Measurements from ENCODE around the gene ATP6V1B1.

The ATP6V1B1 gene

GRCh38 chr2:70891572-70892357, 43.9 kb upstream of the ATP6V1B1 start:
- H4K91ac ChIP-seq (ENCODE audit: low read length), result no peak overlapping the region
- H3K9me3 ChIP-seq (ENCODE audit: control insufficient read depth, low read length), result peaks cover 3% of the 10 kb centered on the region
- DNase-seq, result no peak
- no peak overlapping the region for H2BK15ac ChIP-seq (ENCODE audit: low read depth, poor library complexity, severe bottlenecking)
- no peak overlapping the region for H2BK5ac ChIP-seq (ENCODE audit: low read depth, low read length, poor library complexity, severe bottlenecking)
- H3K4ac ChIP-seq (ENCODE audit: low read depth in 1 of 2, low read length in 2 of 2), result no peak overlapping the region
- WGBS, result 10% methylated on average over 7 of the region's 9 CpGs
- no peak overlapping the region for H3K23ac ChIP-seq (ENCODE audit: low read length in 2 of 2)
- no peak overlapping the region for H3K18ac ChIP-seq (ENCODE audit: low read depth in 1 of 2, low read length in 2 of 2)
- no peaks in the 10 kb centered on the region for H3K36me3 ChIP-seq (ENCODE audit: control insufficient read depth in 1 of 2, insufficient read depth in 2 of 2, low read depth in 1 of 2, low read length in 2 of 2)
- H2AK5ac ChIP-seq (ENCODE audit: low read length, severe bottlenecking), result no peak overlapping the region
- H3K4me2 ChIP-seq (ENCODE audit: low read length, poor library complexity, severe bottlenecking), result no peak overlapping the region
- no peak overlapping the region for H2BK120ac ChIP-seq (ENCODE audit: low read depth, low read length)
- no peak overlapping the region for H3K27ac ChIP-seq (ENCODE audit: low read length, poor library complexity, severe bottlenecking)
- H3K4me1 ChIP-seq (ENCODE audit: control insufficient read depth, insufficient read depth, low read depth, low read length), result peaks cover 18% of the 10 kb centered on the region
- H3K4me3 ChIP-seq (ENCODE audit: insufficient read depth in 1 of 2, low read depth in 1 of 2, low read length in 2 of 2), result no peak overlapping the region
- no peak overlapping the region for H3K9ac ChIP-seq (ENCODE audit: low read length)
- no peak overlapping the region for H2BK12ac ChIP-seq (ENCODE audit: low read length in 2 of 2)
- no peaks in the 10 kb centered on the region for H3K79me1 ChIP-seq (replicated peaks; ENCODE audit: low read length, poor library complexity, severe bottlenecking)
- no peak overlapping the region for H2AFZ ChIP-seq (ENCODE audit: low read depth, low read length)
- peaks cover 100% of the 10 kb centered on the region in 2 experiments for H3K27me3 ChIP-seq (ENCODE audit: control insufficient read depth in 1 of 2, insufficient read depth in 1 of 2, low read length in 2 of 2)
- no peak overlapping the region for H3K14ac ChIP-seq (ENCODE audit: low read length in 2 of 2)
- no peak overlapping the region for H4K8ac ChIP-seq (ENCODE audit: low read length)

GRCh38 chr2:70892750-70893149, 43.0 kb upstream of the ATP6V1B1 start:
- H2AFZ ChIP-seq (ENCODE audit: low read depth, low read length), result no peak overlapping the region
- no peak overlapping the region for H3K23ac ChIP-seq (ENCODE audit: low read length in 2 of 2)
- H3K27ac ChIP-seq (ENCODE audit: low read length, poor library complexity, severe bottlenecking), result no peak overlapping the region
- WGBS, result 60% methylated on average over 2 of the region's 5 CpGs
- H3K4me3 ChIP-seq (ENCODE audit: insufficient read depth in 1 of 2, low read depth in 1 of 2, low read length in 2 of 2), result no peak overlapping the region
- no peak for DNase-seq
- no peaks in the 10 kb centered on the region for H3K36me3 ChIP-seq (ENCODE audit: control insufficient read depth in 1 of 2, insufficient read depth in 2 of 2, low read depth in 1 of 2, low read length in 2 of 2)
- peaks cover 14% of the 10 kb centered on the region for H3K4me1 ChIP-seq (ENCODE audit: control insufficient read depth, insufficient read depth, low read depth, low read length)
- H3K14ac ChIP-seq (ENCODE audit: low read length in 2 of 2), result no peak overlapping the region
- no peak overlapping the region for H3K9ac ChIP-seq (ENCODE audit: low read length)
- no peak overlapping the region for H3K18ac ChIP-seq (ENCODE audit: low read depth in 1 of 2, low read length in 2 of 2)
- H4K8ac ChIP-seq (ENCODE audit: low read length), result no peak overlapping the region
- H2BK120ac ChIP-seq (ENCODE audit: low read depth, low read length), result no peak overlapping the region
- no peak overlapping the region for H3K4me2 ChIP-seq (ENCODE audit: low read length, poor library complexity, severe bottlenecking)
- H4K91ac ChIP-seq (ENCODE audit: low read length), result no peak overlapping the region
- no peak overlapping the region for H2AK5ac ChIP-seq (ENCODE audit: low read length, severe bottlenecking)
- no peak overlapping the region for H2BK5ac ChIP-seq (ENCODE audit: low read depth, low read length, poor library complexity, severe bottlenecking)
- peaks cover 3% of the 10 kb centered on the region for H3K9me3 ChIP-seq (ENCODE audit: control insufficient read depth, low read length)
- H2BK12ac ChIP-seq (ENCODE audit: low read length in 2 of 2), result no peak overlapping the region
- no peak overlapping the region for H3K4ac ChIP-seq (ENCODE audit: low read depth in 1 of 2, low read length in 2 of 2)
- no peak overlapping the region for H2BK15ac ChIP-seq (ENCODE audit: low read depth, poor library complexity, severe bottlenecking)
- H3K27me3 ChIP-seq (ENCODE audit: control insufficient read depth in 1 of 2, insufficient read depth in 1 of 2, low read length in 2 of 2), result peaks cover 100% of the 10 kb centered on the region in 2 experiments
- H3K79me1 ChIP-seq (replicated peaks; ENCODE audit: low read length, poor library complexity, severe bottlenecking), result no peaks in the 10 kb centered on the region

- 29% methylated on average over 2 of the region's 2 CpGs for WGBS
- Histone ChIP-seq H2BK5ac (ENCODE audit: low read depth, low read length, poor library complexity, severe bottlenecking) (no peak overlapping the region), H3K27ac (ENCODE audit: low read length, poor library complexity, severe bottlenecking) (no peak overlapping the region), H3K4ac (ENCODE audit: low read depth in 1 of 2, low read length in 2 of 2) (no peak overlapping the region), H3K4me3 (ENCODE audit: insufficient read depth in 1 of 2, low read depth in 1 of 2, low read length in 2 of 2) (no peak overlapping the region), H2BK12ac (ENCODE audit: low read length in 2 of 2) (no peak overlapping the region), H3K36me3 (ENCODE audit: control insufficient read depth in 1 of 2, insufficient read depth in 2 of 2, low read depth in 1 of 2, low read length in 2 of 2) (no peaks in the 10 kb centered on the region), H3K4me2 (ENCODE audit: low read length, poor library complexity, severe bottlenecking) (no peak overlapping the region), H3K9me3 (ENCODE audit: control insufficient read depth, low read length) (peaks cover 3% of the 10 kb centered on the region), H4K8ac (ENCODE audit: low read length) (no peak overlapping the region), H2AK5ac (ENCODE audit: low read length, severe bottlenecking) (no peak overlapping the region), H3K4me1 (ENCODE audit: control insufficient read depth, insufficient read depth, low read depth, low read length) (peaks cover 10% of the 10 kb centered on the region), H2BK15ac (ENCODE audit: low read depth, poor library complexity, severe bottlenecking) (no peak overlapping the region), H2BK120ac (ENCODE audit: low read depth, low read length) (no peak overlapping the region), H3K23ac (ENCODE audit: low read length in 2 of 2) (no peak overlapping the region), H3K27me3 (ENCODE audit: control insufficient read depth in 1 of 2, insufficient read depth in 1 of 2, low read length in 2 of 2) (peaks cover 100% of the 10 kb centered on the region in 2 experiments), H3K14ac (ENCODE audit: low read length in 2 of 2) (no peak overlapping the region), H4K91ac (ENCODE audit: low read length) (no peak overlapping the region), H3K9ac (ENCODE audit: low read length) (no peak overlapping the region), H3K79me1 (replicated peaks; ENCODE audit: low read length, poor library complexity, severe bottlenecking) (no peaks in the 10 kb centered on the region), H2AFZ (ENCODE audit: low read depth, low read length) (no peak overlapping the region), H3K18ac (ENCODE audit: low read depth in 1 of 2, low read length in 2 of 2) (no peak overlapping the region)
- no peak for DNase-seq
Measured at GRCh38 chr2:70893186-70893585, 42.5 kb upstream of the ATP6V1B1 start.

DNA sequence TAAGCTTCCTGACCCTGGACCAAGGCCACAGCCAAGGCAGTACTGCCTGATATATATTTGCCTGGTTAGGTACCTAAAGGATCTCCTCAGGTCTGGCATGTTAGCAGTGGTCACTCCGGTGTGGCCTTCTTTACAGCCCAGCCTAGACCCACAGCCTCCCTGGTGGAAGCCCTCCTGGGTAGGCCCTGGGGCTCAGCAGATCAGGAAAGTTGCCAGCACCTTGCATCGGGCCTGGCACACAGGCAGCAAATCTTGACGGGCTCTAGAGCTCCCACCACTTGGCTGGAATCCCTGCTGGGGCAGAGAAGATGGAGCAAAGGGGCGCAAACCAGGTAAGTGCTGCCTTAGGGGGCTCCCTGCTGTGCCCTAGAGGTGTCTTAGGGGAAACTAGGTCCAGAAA, 40.9 kb upstream of the ATP6V1B1 start:
- Histone ChIP-seq H3K23ac (ENCODE audit: low read length in 2 of 2) (no peak overlapping the region), H4K91ac (ENCODE audit: low read length) (no peak overlapping the region), H2BK15ac (ENCODE audit: low read depth, poor library complexity, severe bottlenecking) (no peak overlapping the region), H3K36me3 (ENCODE audit: control insufficient read depth in 1 of 2, insufficient read depth in 2 of 2, low read depth in 1 of 2, low read length in 2 of 2) (no peaks in the 10 kb centered on the region), H3K4me3 (ENCODE audit: insufficient read depth in 1 of 2, low read depth in 1 of 2, low read length in 2 of 2) (no peak overlapping the region), H2BK5ac (ENCODE audit: low read depth, low read length, poor library complexity, severe bottlenecking) (no peak overlapping the region), H3K4ac (ENCODE audit: low read depth in 1 of 2, low read length in 2 of 2) (no peak overlapping the region), H3K79me1 (replicated peaks; ENCODE audit: low read length, poor library complexity, severe bottlenecking) (no peaks in the 10 kb centered on the region), H3K27ac (ENCODE audit: low read length, poor library complexity, severe bottlenecking) (no peak overlapping the region), H2AFZ (ENCODE audit: low read depth, low read length) (no peak overlapping the region), H2AK5ac (ENCODE audit: low read length, severe bottlenecking) (no peak overlapping the region), H3K4me2 (ENCODE audit: low read length, poor library complexity, severe bottlenecking) (no peak overlapping the region), H3K9me3 (ENCODE audit: control insufficient read depth, low read length) (peaks cover 3% of the 10 kb centered on the region), H3K18ac (ENCODE audit: low read depth in 1 of 2, low read length in 2 of 2) (no peak overlapping the region), H4K8ac (ENCODE audit: low read length) (no peak overlapping the region), H3K9ac (ENCODE audit: low read length) (no peak overlapping the region), H2BK12ac (ENCODE audit: low read length in 2 of 2) (no peak overlapping the region), H3K4me1 (ENCODE audit: control insufficient read depth, insufficient read depth, low read depth, low read length) (peaks cover 4% of the 10 kb centered on the region), H3K27me3 (ENCODE audit: control insufficient read depth in 1 of 2, insufficient read depth in 1 of 2, low read length in 2 of 2) (peaks cover 100% of the 10 kb centered on the region in 2 experiments), H3K14ac (ENCODE audit: low read length in 2 of 2) (no peak overlapping the region), H2BK120ac (ENCODE audit: low read depth, low read length) (no peak overlapping the region)
- no peak for DNase-seq
- whole genome bisulfite sequencing, result 54% methylated on average over 4 of the region's 4 CpGs
